BLaER1 (cell line): ENCODE results near the gene SCUBE3.

Experiments
- H3K27ac ChIP-seq: shearing (Covaris generic); formaldehyde crosslinking; 2 replicates; pipeline ENCODE4 v1.8.1; 2022
- H3K27me3 ChIP-seq: shearing (Covaris generic); formaldehyde crosslinking; 2 replicates; pipeline ENCODE4 v1.8.1; 2022
- H3K36me3 ChIP-seq: shearing (Covaris generic); formaldehyde crosslinking; 2 replicates; pipeline ENCODE4 v1.8.1; 2022
- H3K4me1 ChIP-seq: shearing (Covaris generic); formaldehyde crosslinking; 2 replicates; pipeline ENCODE4 v1.8.1; 2022
- H3K4me2 ChIP-seq: shearing (Covaris generic); formaldehyde crosslinking; 2 replicates; pipeline ENCODE4 v1.8.1; 2022
- H3K4me3 ChIP-seq: shearing (Covaris generic); formaldehyde crosslinking; 2 replicates; pipeline ENCODE4 v1.8.1; 2022
- H3K9ac ChIP-seq: shearing (Covaris generic); formaldehyde crosslinking; 2 replicates; pipeline ENCODE4 v1.8.1; 2022
- H3K9me3 ChIP-seq: shearing (Covaris generic); formaldehyde crosslinking; 2 replicates; pipeline ENCODE4 v1.8.1; 2022
- H4K20me1 ChIP-seq: shearing (Covaris generic); formaldehyde crosslinking; 2 replicates; pipeline ENCODE4 v1.8.1; 2022
- Cebpa-rat ChIP-seq: shearing (Covaris generic); IDR thresholded peaks from 2 replicates; pipeline ENCODE4 v1.8.1; 2022

Gene SCUBE3

DNA sequence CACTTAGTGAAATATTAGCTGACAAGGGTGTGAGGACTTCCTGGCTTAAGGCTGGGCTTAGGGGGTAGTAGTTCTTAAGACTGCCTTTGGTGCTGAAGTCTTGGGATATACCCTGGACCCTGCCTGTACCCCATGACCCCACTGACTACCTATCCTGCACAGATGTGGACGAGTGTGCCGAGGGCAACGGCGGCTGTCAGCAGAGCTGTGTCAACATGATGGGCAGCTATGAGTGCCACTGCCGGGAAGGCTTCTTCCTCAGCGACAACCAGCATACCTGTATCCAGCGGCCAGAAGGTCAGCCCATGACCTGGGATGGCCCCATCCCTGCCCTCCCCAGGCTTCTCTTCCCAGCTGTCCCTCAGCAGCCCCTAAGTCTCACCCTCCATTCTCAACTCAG lies 17.8 kb downstream of the SCUBE3 start:
- Histone ChIP-seq H3K27ac (no peak overlapping the region), H3K27me3 (no peaks in the 10 kb centered on the region), H3K4me3 (no peak overlapping the region), H3K36me3 (peaks cover 47% of the 10 kb centered on the region), H3K9me3 (peaks cover 19% of the 10 kb centered on the region), H4K20me1 (no peaks in the 10 kb centered on the region), H3K9ac (no peak overlapping the region), H3K4me2 (no peak overlapping the region), H3K4me1 (no peaks in the 10 kb centered on the region)
- no peak for TF ChIP-seq Cebpa-rat

DNA sequence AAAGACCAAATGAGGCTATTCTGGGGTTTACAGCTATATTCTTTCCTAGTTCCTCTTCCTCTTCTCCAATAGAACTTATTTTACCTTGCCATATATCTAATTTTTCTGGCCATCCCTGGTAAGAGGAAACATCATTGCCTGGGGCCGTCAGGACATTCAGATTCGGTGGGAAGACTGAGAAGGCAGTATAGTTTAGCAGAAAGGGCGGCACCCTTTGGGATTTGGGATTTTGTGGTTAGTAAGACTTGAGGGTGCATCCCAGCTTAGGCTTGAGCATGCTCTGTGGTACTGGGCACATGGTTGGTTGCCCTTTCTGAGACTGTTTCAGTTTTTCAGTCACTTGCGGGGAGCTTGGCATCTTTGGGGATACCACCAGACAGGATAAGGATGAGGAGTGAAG lies 21.1 kb downstream of the SCUBE3 start:
- Histone ChIP-seq H4K20me1 (no peaks in the 10 kb centered on the region), H3K9ac (no peak overlapping the region), H3K27me3 (no peaks in the 10 kb centered on the region), H3K4me1 (peaks cover 26% of the 10 kb centered on the region), H3K9me3 (peaks cover 19% of the 10 kb centered on the region), H3K4me2 (no peak overlapping the region), H3K4me3 (no peak overlapping the region), H3K27ac (no peak overlapping the region), H3K36me3 (peaks cover 36% of the 10 kb centered on the region)
- TF ChIP-seq Cebpa-rat = no peak

DNA sequence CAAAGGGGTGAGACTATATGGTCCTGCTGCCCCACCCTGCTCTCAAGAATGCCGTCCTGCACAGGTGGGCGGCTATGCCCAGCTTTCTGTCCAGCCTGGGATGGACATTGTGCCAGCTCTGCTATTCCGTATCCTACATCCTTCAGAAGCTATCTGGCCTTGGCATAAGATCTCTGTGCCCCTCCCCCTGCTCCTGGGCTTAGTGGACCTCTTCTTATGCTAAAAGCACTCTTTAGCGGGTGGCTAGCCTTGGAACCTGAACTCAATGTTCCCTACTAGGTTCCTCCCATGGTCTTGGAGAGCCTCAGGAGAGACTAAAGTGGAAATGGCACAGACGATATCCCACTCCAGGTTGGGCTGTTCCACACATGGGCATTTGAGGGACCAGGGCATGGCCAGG lies 22.5 kb downstream of the SCUBE3 start:
- peaks cover 19% of the 10 kb centered on the region for H3K9me3 ChIP-seq
- H3K9ac ChIP-seq = no peak overlapping the region
- H3K36me3 ChIP-seq = peaks cover 40% of the 10 kb centered on the region
- H3K27ac ChIP-seq = no peak overlapping the region
- no peak for TF ChIP-seq Cebpa-rat
- H3K4me1 ChIP-seq = peaks cover 28% of the 10 kb centered on the region
- peaks cover 11% of the 10 kb centered on the region for H4K20me1 ChIP-seq
- H3K4me2 ChIP-seq = no peak overlapping the region
- H3K27me3 ChIP-seq = no peaks in the 10 kb centered on the region
- H3K4me3 ChIP-seq = no peak overlapping the region

DNA sequence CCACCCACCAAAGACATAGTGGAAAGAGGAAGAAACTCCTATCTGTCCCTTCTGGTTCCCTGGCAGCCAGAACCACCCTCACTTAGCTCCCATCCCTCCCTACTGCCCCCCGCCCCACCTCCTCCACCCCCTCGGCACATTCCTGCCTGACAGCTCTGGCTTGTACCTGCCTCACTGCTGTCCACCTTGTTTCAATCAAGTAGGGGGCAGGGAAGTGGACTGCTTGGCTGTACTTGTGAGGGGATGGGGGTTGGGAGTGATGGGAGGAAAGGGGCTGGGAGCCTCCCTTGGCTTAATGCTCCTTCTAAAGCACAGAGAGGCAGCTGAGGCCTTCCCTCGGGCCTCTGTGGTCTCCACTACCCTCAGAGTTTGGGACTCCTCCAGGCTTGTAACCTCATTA lies 23.7 kb downstream of the SCUBE3 start:
- H3K27ac ChIP-seq = no peak overlapping the region
- no peak overlapping the region for H3K9ac ChIP-seq
- peaks cover 34% of the 10 kb centered on the region for H3K36me3 ChIP-seq
- H3K4me2 ChIP-seq = peak overlapping the region; percentile 55
- H4K20me1 ChIP-seq = peaks cover 23% of the 10 kb centered on the region
- H3K27me3 ChIP-seq = no peaks in the 10 kb centered on the region
- peaks cover 28% of the 10 kb centered on the region for H3K4me1 ChIP-seq
- no peak overlapping the region for H3K4me3 ChIP-seq
- TF ChIP-seq Cebpa-rat = no peak
- H3K9me3 ChIP-seq = peaks cover 19% of the 10 kb centered on the region

DNA sequence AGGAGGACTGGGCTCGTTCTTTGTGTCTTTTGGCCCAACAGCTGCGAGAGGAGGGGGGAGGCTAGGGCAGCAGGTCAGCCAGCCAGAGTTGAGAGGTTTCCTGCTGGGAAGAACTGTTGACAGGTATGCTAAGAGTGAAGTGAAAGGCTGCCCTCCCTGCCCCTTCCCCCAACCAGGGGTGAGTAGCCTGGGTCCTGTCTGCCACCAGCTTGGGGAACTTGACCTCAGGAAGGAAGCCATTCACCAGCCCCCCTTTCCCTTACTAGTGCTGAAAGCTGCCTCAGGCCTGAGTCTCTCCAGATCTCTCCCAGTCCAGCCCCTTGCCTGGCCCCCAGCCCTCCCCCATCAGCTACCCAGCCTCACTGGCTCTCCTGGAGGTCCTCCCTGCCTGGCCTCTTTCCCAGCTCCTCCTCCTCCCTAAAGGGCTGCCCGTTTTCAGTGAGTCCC lies 25.1 kb downstream of the SCUBE3 start:
- Histone ChIP-seq H3K27me3 (no peaks in the 10 kb centered on the region), H3K4me3 (no peak overlapping the region), H3K9me3 (peaks cover 19% of the 10 kb centered on the region), H3K9ac (0 out of 2 replicates have a peak overlapping the region, but pooled peaks have one; percentile 15), H3K4me2 (peak overlapping the region; percentile 55), H3K4me1 (peaks cover 28% of the 10 kb centered on the region), H3K27ac (peak overlapping the region; percentile 44), H3K36me3 (peaks cover 43% of the 10 kb centered on the region), H4K20me1 (peaks cover 33% of the 10 kb centered on the region)
- no peak for TF ChIP-seq Cebpa-rat

DNA sequence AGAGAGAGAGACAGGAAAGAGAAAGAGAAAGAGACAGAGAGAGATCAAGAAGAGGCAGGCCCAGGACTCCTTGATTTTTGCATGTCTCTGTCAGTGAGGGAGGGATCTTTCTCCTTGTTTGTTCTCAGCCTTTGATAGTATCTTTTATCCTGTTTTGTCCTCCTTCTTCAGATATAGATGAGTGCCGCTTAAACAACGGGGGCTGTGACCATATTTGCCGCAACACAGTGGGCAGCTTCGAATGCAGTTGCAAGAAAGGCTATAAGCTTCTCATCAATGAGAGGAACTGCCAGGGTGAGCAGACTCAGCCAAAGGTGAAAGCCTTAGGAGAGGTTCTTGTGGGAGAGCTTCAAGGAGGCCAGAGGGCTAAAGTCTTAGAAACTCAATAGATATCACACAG lies 25.8 kb downstream of the SCUBE3 start:
- Histone ChIP-seq H3K9ac (0 out of 2 replicates have a peak overlapping the region, but pooled peaks have one; percentile 15), H3K27ac (no peak overlapping the region), H3K27me3 (no peaks in the 10 kb centered on the region), H3K4me1 (peaks cover 28% of the 10 kb centered on the region), H3K4me2 (peak overlapping the region; percentile 55), H3K9me3 (peaks cover 19% of the 10 kb centered on the region), H3K36me3 (peaks cover 49% of the 10 kb centered on the region), H3K4me3 (no peak overlapping the region), H4K20me1 (peaks cover 40% of the 10 kb centered on the region)
- no peak for TF ChIP-seq Cebpa-rat

DNA sequence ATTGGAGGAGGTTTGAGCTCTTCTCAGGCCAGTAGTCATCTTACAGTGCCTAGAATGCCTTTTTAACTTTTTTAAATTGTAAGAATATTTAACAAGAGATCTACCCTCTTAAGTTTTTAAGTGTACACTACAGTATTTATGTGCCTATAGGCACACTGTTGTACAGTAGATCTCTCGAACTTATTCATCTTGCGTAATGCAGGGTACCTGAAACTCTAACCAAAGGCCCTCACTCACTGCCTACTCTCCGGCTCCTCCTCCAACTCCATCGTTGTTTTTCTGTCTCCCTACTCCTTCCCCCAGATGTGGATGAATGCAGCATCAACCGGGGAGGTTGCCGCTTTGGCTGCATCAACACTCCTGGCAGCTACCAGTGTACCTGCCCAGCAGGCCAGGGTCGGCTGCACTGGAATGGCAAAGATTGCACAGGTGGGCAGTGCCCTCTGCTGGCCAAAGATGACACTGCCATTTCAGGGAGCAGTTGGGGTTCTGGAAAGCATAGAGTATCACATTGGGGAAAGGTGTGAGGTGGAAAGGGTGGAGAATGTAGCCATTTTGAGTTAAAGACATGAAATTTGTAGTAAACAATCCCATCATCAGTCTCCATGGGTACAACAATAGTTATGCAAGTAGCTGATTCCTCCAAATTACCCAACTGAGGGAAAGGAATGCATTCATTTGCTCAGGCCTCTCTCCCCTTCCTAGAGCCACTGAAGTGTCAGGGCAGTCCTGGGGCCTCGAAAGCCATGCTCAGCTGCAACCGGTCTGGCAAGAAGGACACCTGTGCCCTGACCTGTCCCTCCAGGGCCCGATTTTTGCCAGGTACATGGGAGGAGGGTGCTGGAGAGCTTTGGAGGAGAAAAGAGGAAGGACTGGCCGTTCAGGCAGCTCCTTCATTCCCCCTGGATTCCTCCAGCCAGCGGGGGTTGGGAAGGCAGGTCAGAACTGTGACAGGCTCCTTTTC lies 27.4 kb downstream of the SCUBE3 start:
- TF ChIP-seq Cebpa-rat = no peak
- Histone ChIP-seq H3K27ac (no peak overlapping the region), H3K4me3 (no peak overlapping the region)

DNA sequence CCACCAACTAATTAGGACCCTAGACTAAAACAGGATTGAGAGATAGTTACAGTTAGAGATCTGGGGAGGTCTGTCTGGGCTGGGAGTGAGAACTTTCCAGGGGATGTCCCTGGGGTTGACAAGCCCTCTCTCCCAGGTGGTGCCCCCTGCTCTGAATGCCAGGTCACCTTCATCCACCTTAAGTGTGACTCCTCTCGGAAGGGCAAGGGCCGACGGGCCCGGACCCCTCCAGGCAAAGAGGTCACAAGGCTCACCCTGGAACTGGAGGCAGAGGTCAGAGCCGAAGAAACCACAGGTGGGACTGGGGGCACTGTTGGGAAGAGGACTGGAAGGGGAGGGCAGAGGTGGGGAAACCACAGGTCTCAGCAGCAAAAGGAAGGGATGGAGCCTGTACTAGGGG lies 28.7 kb downstream of the SCUBE3 start:
- Histone ChIP-seq H3K27ac (no peak overlapping the region), H3K36me3 (peaks cover 56% of the 10 kb centered on the region), H3K4me1 (peaks cover 26% of the 10 kb centered on the region), H4K20me1 (peaks cover 55% of the 10 kb centered on the region), H3K9ac (0 out of 2 replicates have a peak overlapping the region, but pooled peaks have one; percentile 15), H3K4me3 (no peak overlapping the region), H3K4me2 (no peak overlapping the region), H3K27me3 (no peaks in the 10 kb centered on the region), H3K9me3 (no peaks in the 10 kb centered on the region)
- no peak for TF ChIP-seq Cebpa-rat

More for the DNA sequence above, 27.4 kb downstream of the SCUBE3 start:
- Histone ChIP-seq H4K20me1 (peaks cover 48% of the 10 kb centered on the region), H3K9me3 (peaks cover 3% of the 10 kb centered on the region; the same call in 1 of the 2 replicates), H3K9ac (no peak overlapping the region), H3K4me1 (peaks cover 28% of the 10 kb centered on the region), H3K4me2 (no peak overlapping the region), H3K27me3 (no peaks in the 10 kb centered on the region), H3K36me3 (peaks cover 51% of the 10 kb centered on the region)

DNA sequence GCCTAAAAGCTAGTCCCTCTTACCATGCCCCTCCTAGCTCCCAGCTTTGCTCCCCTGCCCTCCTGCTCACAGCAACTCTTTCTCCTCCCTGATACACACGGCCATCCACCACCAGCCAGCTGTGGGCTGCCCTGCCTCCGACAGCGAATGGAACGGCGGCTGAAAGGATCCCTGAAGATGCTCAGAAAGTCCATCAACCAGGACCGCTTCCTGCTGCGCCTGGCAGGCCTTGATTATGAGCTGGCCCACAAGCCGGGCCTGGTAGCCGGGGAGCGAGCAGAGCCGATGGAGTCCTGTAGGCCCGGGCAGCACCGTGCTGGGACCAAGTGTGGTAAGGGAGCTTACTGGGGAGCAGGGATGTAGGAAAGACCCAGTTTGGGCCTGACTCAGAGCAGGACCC lies 29.1 kb downstream of the SCUBE3 start:
- 0 out of 2 replicates have a peak overlapping the region, but pooled peaks have one; percentile 15 for H3K9ac ChIP-seq

DNA sequence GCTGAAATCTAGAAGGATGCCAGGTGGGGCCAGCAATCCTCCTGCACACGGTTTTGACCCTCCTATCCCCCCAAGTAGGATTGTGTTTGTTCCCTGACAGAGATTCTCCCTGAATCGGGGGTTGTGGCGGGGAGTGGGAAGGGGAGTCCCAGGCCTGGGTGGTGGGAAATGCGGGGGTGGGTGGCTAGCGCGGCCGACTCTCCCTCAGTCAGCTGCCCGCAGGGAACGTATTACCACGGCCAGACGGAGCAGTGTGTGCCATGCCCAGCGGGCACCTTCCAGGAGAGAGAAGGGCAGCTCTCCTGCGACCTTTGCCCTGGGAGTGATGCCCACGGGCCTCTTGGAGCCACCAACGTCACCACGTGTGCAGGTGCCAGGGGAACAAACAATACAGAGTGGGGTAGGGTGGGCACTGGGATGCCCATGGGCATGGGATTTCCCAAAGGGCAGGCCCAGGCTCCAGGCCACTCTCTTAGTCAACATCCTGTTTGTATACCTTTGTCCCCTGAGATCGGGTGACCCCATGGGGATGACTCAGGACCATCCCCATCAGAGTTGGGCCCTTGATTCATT lies 29.7 kb downstream of the SCUBE3 start:
- Histone ChIP-seq H3K4me2 (no peak overlapping the region), H3K4me3 (no peak overlapping the region), H4K20me1 (peaks cover 61% of the 10 kb centered on the region), H3K36me3 (peaks cover 56% of the 10 kb centered on the region), H3K9ac (no peak overlapping the region), H3K9me3 (no peaks in the 10 kb centered on the region), H3K27me3 (no peaks in the 10 kb centered on the region), H3K27ac (no peak overlapping the region), H3K4me1 (peaks cover 26% of the 10 kb centered on the region)
- no peak for TF ChIP-seq Cebpa-rat

More for the DNA sequence above, 29.1 kb downstream of the SCUBE3 start:
- Histone ChIP-seq H3K27ac (no peak overlapping the region), H4K20me1 (peaks cover 56% of the 10 kb centered on the region), H3K4me3 (no peak overlapping the region), H3K4me2 (no peak overlapping the region), H3K36me3 (peaks cover 56% of the 10 kb centered on the region), H3K9me3 (no peaks in the 10 kb centered on the region), H3K27me3 (no peaks in the 10 kb centered on the region), H3K4me1 (peaks cover 26% of the 10 kb centered on the region)
- TF ChIP-seq Cebpa-rat = no peak
